Measurements from ENCODE around the gene KRT1. TPM values are rescaled to one million over a fixed set of nuclear protein-coding genes. Genes with fewer than 3 reads are reported as not detected.
A peak's percentile ranks its signal among the peaks of the same experiment; 100 is the strongest.
"Not testable (repeated sequence)": the region's sequence is repeated elsewhere in the genome, so short reads cannot be mapped to it uniquely, and the experiment has no call there.

The KRT1 gene
- total RNA-seq, 2 experiments from 2014 or later: not detected

DNA sequence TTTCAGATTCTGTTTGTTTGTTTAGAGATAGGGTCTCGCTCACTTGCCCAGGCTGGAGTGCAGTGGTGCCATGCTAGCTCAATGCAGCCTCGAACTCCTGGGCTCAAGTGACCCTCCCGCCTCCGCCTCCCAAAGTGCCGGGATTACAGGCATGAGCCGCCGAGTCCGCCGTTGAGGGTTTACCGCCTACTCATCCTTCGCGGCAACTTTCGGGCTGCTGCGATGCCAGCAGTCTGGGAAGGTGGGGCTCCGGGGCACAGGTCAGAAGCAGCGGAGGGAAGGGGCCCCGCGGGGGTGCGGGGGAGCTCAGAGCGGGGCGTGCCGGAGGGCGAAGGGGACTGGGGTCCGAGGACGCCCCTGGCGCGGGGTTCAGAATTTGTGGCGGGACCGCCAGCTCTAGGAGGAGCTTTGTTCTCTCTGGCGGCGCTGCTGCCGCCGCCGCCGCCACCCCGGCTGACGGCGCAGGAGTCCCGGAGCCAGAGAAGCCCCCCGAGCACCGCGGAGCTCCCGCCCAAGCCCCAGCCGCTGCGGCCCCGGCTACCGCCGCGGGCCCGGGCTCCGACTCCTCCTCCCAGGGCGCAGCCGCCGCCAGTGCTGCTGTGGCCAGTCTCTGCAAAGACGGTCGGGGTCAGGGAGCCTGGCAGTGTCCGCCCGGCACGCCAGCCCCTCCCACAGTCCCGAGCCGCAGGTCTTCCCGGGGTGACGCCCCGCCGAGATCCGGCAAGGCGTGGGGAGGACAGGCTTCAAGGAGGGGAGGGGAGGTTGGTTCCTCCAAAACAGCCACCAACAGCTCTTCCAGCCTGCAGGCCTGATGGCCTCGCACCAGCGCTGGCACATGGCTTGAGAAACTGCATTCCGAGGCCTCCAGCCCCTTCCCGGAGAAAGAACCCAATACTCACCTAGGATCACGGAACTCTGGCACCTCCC lies 34.0 kb upstream of the KRT1 start:
- CTCF ChIA-PET: interaction anchor here (0.6 to 1.3 kb wide), 4 partner anchors 13 to 1315 kb away, joined by 3 read pairs; no protein-coding TSS in a partner anchor
- intact Hi-C loops (cut with micrococcal nuclease): no loop called here

DNA sequence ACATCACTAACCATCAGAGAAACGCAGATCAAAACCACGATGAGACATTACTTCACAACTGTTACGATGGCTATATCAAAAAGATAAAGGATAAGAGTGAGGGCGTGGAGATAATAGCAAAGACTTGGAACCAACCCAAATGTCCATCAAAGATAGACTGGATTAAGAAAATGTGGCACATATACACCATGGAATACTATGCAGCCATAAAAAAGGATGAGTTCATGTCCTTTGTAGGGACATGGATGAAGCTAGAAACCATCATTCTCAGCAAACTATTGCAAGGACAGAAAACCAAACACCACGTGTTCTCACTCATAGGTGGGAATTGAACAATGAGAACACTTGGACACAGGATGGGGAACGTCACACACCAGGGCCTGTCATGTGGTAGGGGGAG lies 31.9 kb upstream of the KRT1 start:
- H3K36me3 Mint-ChIP-seq (ENCODE audit: low read depth); intact Hi-C loops (cut with micrococcal nuclease); H3K9me3 Mint-ChIP-seq; H3K4me3 Mint-ChIP-seq; CTCF ChIA-PET; H3K27ac Mint-ChIP-seq; DNase-seq; H3K27me3 Mint-ChIP-seq (ENCODE audit: low read depth): not testable (repeated sequence)
- H3K4me1 Mint-ChIP-seq (ENCODE audit: low read depth): peaks cover 26% of the 10 kb centered on the region

More for the DNA sequence above, 34.0 kb upstream of the KRT1 start:
- DNase-seq: peak; percentile 46
- Mint-ChIP-seq H3K27me3 (ENCODE audit: low read depth) (peaks cover 6% of the 10 kb centered on the region), H3K27ac (no peak overlapping the region), H3K4me1 (ENCODE audit: low read depth) (peaks cover 12% of the 10 kb centered on the region), H3K9me3 (no peaks in the 10 kb centered on the region), H3K36me3 (ENCODE audit: low read depth) (no peaks in the 10 kb centered on the region), H3K4me3 (peak overlapping the region; percentile 63)

DNA sequence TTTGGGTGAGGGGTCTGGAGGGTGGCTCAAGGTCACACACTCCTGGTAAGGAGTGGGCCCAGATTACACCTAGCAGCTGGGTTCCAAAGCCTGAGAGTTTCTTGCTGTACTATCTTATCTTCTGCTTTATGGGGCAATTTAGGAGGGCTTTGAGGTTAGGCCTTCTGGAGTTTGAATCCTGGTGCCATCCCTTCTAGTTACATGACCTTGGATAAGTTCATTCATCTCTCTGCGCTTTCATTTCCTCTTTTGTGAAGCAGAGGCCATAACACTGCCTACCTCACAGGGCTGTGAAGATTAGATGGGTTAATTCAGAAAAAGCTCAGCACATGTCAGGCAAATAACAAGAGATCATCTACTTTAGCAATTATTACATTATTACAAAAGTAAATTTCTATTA lies 30.5 kb upstream of the KRT1 start:
- intact Hi-C loops (cut with micrococcal nuclease): no loop called here
- CTCF ChIA-PET: interaction anchor here (0.6 kb wide), 1 partner anchor 33 kb away, joined by 3 read pairs; no protein-coding TSS in a partner anchor
- Mint-ChIP-seq H3K9me3 (no peaks in the 10 kb centered on the region), H3K4me3 (no peak overlapping the region), H3K4me1 (ENCODE audit: low read depth) (peaks cover 29% of the 10 kb centered on the region), H3K27ac (no peak overlapping the region), H3K36me3 (ENCODE audit: low read depth) (no peaks in the 10 kb centered on the region), H3K27me3 (ENCODE audit: low read depth) (peaks cover 6% of the 10 kb centered on the region)
- no peak for DNase-seq

DNA sequence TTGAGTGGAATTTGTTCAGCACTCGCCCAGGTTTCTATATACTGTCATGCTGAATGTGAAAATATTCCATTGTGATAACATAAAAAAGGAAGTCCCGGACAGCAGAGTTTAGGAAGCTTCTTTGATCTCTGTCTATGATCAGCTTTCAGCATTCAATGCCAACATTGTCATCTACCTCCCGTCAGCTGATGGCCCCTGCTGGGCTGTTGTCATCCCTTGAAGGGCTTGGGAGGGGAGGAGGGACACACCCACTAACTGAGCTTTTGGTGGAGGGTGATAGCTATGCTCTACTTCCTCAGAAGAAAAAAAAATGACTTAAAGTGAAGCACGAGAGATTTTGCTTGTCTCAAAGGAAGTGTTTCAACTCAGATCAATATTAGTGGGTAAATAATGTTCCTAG lies 27.8 kb upstream of the KRT1 start:
- no peaks in the 10 kb centered on the region for H3K9me3 Mint-ChIP-seq
- no peaks in the 10 kb centered on the region for H3K27me3 Mint-ChIP-seq (ENCODE audit: low read depth)
- H3K4me3 Mint-ChIP-seq: no peak overlapping the region
- DNase-seq: no peak
- CTCF ChIA-PET: interaction anchor here (0.5 to 1.9 kb wide), 2 partner anchors 172 to 201 kb away, joined by 3 to 8 read pairs; no protein-coding TSS in a partner anchor
- H3K4me1 Mint-ChIP-seq (ENCODE audit: low read depth): peaks cover 19% of the 10 kb centered on the region
- intact Hi-C loops (cut with micrococcal nuclease): no loop called here
- no peak overlapping the region for H3K27ac Mint-ChIP-seq
- no peaks in the 10 kb centered on the region for H3K36me3 Mint-ChIP-seq (ENCODE audit: low read depth)

DNA sequence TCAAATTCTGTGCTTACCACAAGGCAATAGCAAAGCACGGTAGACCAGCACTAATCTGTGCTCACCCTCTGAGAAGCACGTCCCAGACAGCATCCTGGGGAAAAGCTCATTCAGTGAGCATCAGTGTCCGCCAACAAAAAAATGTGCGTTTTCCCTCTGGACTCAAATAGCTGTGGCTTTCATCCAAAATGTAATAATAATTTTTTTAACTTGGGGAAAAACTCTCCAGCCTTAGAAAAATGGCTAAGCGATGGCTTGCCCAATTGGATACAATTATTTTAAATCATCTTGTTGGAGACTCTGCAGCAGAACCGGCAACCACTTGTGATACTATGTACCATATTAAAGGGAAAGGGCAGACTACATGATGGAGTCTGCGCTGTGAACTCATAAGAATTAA lies 24.3 kb upstream of the KRT1 start:
- intact Hi-C loops (cut with micrococcal nuclease): no loop called here
- H3K27me3 Mint-ChIP-seq (ENCODE audit: low read depth): no peaks in the 10 kb centered on the region
- no peaks in the 10 kb centered on the region for H3K36me3 Mint-ChIP-seq (ENCODE audit: low read depth)
- peaks cover 19% of the 10 kb centered on the region for H3K4me1 Mint-ChIP-seq (ENCODE audit: low read depth)
- DNase-seq: no peak
- CTCF ChIA-PET: interaction anchor here (0.6 kb wide), 1 partner anchor 176 kb away, joined by 4 read pairs; no protein-coding TSS in a partner anchor
- no peaks in the 10 kb centered on the region for H3K9me3 Mint-ChIP-seq
- H3K4me3 Mint-ChIP-seq: no peak overlapping the region
- no peak overlapping the region for H3K27ac Mint-ChIP-seq

DNA sequence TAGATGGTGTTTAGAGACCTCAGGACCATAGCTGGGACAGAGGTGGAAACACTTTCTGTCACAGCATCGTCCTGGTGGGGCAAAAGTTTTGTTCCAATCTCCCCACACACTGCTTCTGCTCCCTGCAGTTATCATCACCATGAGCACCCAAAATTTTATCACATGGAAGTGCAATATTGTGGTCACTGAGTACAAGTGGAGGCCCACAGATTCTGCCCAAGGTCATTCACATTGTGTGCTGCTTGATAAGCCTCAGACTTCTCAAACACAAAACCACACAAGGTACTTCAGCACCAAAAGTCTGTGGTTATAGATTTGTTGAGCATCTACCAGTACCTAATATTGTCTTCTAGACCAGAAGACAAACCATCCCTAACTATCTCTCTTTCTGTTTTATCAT lies 23.7 kb upstream of the KRT1 start:
- CTCF ChIA-PET: interaction anchor here (0.6 kb wide), 1 partner anchor 177 kb away, joined by 4 read pairs; no protein-coding TSS in a partner anchor

DNA sequence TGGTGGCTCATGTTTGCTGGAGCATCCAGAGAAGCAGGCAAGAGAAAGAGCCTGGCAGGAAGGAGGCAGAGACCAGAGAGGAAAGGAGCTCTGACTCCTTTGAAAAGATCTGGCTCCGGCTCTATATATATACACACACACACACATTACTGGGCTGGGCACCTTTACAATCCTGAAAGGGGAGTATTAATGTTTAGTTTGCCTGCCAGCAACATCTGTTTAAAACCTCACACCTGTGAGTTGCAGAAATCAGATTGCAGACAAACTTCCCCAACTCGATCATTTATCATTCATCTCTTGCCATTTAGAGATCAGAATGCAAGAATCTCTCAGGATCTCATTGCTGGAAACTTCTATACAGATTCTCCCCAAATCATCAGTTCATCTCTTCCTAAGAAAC lies 23.2 kb upstream of the KRT1 start, which contains the start of gene KRT77:
KRT77 (minus strand) TSS at position 101 of the 400 bp plus-strand sequence; CDS start at position 11, 90 bp downstream.
- H3K4me1 Mint-ChIP-seq (ENCODE audit: low read depth): peaks cover 16% of the 10 kb centered on the region
- no peaks in the 10 kb centered on the region for H3K36me3 Mint-ChIP-seq (ENCODE audit: low read depth)
- no peak for DNase-seq
- intact Hi-C loops (cut with micrococcal nuclease): no loop called here
- no peaks in the 10 kb centered on the region for H3K27me3 Mint-ChIP-seq (ENCODE audit: low read depth)
- CTCF ChIA-PET: no interaction called here
- H3K4me3 Mint-ChIP-seq: no peak within 1 kb of the TSS
- no peaks in the 10 kb centered on the region for H3K9me3 Mint-ChIP-seq
- H3K27ac Mint-ChIP-seq: no peak within 1 kb of the TSS

More for the DNA sequence above, 23.7 kb upstream of the KRT1 start:
- intact Hi-C loops (cut with micrococcal nuclease): no loop called here
- Mint-ChIP-seq H3K4me3 (no peak overlapping the region), H3K27me3 (ENCODE audit: low read depth) (no peaks in the 10 kb centered on the region), H3K36me3 (ENCODE audit: low read depth) (no peaks in the 10 kb centered on the region), H3K27ac (no peak overlapping the region), H3K4me1 (ENCODE audit: low read depth) (peaks cover 19% of the 10 kb centered on the region), H3K9me3 (no peaks in the 10 kb centered on the region)
- no peak for DNase-seq

DNA sequence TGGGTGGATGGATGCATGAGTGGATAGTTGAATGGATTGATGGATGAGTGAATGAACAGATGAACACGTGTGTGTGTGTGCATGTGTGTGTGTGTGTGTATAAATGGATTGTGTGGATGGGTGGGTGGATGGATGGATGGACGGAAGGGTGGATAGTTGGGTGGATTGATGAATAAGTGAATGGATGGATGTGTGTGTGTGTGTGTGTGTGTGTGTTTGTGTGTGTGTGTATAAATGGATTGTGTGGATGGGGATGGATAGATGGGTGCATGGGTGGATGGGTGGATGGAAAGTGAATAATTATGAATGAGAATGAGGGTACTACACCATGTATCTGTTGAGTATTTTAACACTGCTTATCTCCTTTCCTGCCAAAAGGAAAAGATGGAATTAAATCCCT lies 22.1 kb upstream of the KRT1 start:
- H3K4me3 Mint-ChIP-seq: no peak overlapping the region
- no peaks in the 10 kb centered on the region for H3K27me3 Mint-ChIP-seq (ENCODE audit: low read depth)
- H3K4me1 Mint-ChIP-seq (ENCODE audit: low read depth): peaks cover 5% of the 10 kb centered on the region
- H3K36me3 Mint-ChIP-seq (ENCODE audit: low read depth): no peaks in the 10 kb centered on the region
- intact Hi-C loops (cut with micrococcal nuclease): no loop called here
- no peak overlapping the region for H3K27ac Mint-ChIP-seq
- no peaks in the 10 kb centered on the region for H3K9me3 Mint-ChIP-seq
- CTCF ChIA-PET: no interaction called here
- DNase-seq: no peak

DNA sequence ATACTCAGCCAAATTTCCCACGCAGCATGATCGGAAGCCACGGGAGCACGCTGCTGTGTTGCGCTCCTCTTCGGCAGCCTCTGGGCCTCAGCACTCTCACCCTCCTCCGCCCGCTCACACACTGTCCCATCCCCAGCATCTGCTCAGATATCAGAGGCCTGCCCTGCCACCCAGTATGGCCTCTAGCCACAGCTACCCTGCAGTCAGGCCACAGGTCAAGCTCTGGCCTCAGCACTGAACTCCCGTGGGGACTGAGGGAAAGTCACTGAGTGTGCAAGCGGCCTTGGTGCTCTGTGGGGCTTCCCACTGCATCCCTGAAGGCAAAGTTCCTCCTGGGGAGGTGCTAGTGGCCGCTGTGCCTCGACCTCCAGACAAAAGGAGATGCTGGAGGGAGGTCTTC lies 21.1 kb upstream of the KRT1 start:
- H3K4me1 Mint-ChIP-seq (ENCODE audit: low read depth): peaks cover 3% of the 10 kb centered on the region
- no peaks in the 10 kb centered on the region for H3K36me3 Mint-ChIP-seq (ENCODE audit: low read depth)

DNA sequence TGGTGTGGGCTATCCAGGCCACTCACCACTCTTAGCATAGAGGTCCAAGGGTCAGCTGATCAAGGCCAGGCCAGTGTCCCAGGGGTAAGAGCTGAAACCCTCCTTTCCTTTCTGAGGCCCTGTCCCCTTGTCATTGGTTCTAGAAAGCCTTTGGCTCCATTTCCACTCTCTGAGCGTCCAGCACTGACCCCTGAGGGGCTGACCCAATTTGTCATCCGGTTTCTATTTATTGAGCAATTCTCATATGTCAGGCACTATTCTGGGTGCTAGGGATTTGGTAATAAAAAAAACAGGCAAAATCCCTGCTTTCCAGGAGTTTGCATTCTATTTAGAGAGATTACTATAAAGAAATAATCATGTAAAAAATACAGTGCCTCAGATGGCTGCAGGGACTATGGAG lies 19.8 kb upstream of the KRT1 start:
- peaks cover 2% of the 10 kb centered on the region for H3K4me1 Mint-ChIP-seq (ENCODE audit: low read depth)
- H3K36me3 Mint-ChIP-seq (ENCODE audit: low read depth): no peaks in the 10 kb centered on the region
- H3K9me3 Mint-ChIP-seq: no peaks in the 10 kb centered on the region
- CTCF ChIA-PET: no interaction called here
- H3K27me3 Mint-ChIP-seq (ENCODE audit: low read depth): no peaks in the 10 kb centered on the region
- H3K27ac Mint-ChIP-seq: no peak overlapping the region
- no peak overlapping the region for H3K4me3 Mint-ChIP-seq
- no peak for DNase-seq
- intact Hi-C loops (cut with micrococcal nuclease): no loop called here

More for the DNA sequence above, 21.1 kb upstream of the KRT1 start:
- Mint-ChIP-seq H3K9me3 (no peaks in the 10 kb centered on the region), H3K27ac (no peak overlapping the region), H3K27me3 (ENCODE audit: low read depth) (no peaks in the 10 kb centered on the region), H3K4me3 (no peak overlapping the region)
- intact Hi-C loops (cut with micrococcal nuclease): no loop called here
- DNase-seq: no peak
- CTCF ChIA-PET: no interaction called here

DNA sequence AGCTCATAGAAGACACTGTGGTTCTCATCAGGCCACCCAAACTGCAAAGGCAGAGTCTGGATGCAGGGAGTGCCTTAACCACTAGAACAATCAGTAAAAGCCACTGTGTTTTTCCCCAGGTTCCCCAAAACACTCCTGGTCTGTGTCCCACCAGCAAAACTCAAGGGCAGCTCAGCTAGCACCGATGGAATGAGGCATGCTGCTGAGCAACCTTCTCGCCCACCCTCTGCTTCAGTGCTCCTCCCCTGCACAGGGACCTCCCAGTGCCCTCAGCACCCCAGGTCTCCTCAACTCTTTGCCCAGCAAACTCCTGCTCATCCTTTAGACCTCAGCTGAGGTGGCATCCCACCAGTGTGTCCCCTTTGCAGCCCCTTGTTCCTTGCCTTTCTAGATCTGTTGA lies 19.2 kb upstream of the KRT1 start:
- H3K9me3 Mint-ChIP-seq: no peaks in the 10 kb centered on the region
- no peak for DNase-seq
- CTCF ChIA-PET: no interaction called here
- peaks cover 2% of the 10 kb centered on the region for H3K4me1 Mint-ChIP-seq (ENCODE audit: low read depth)
- no peaks in the 10 kb centered on the region for H3K27me3 Mint-ChIP-seq (ENCODE audit: low read depth)
- intact Hi-C loops (cut with micrococcal nuclease): no loop called here
- no peaks in the 10 kb centered on the region for H3K36me3 Mint-ChIP-seq (ENCODE audit: low read depth)
- H3K27ac Mint-ChIP-seq: no peak overlapping the region
- H3K4me3 Mint-ChIP-seq: no peak overlapping the region

DNA sequence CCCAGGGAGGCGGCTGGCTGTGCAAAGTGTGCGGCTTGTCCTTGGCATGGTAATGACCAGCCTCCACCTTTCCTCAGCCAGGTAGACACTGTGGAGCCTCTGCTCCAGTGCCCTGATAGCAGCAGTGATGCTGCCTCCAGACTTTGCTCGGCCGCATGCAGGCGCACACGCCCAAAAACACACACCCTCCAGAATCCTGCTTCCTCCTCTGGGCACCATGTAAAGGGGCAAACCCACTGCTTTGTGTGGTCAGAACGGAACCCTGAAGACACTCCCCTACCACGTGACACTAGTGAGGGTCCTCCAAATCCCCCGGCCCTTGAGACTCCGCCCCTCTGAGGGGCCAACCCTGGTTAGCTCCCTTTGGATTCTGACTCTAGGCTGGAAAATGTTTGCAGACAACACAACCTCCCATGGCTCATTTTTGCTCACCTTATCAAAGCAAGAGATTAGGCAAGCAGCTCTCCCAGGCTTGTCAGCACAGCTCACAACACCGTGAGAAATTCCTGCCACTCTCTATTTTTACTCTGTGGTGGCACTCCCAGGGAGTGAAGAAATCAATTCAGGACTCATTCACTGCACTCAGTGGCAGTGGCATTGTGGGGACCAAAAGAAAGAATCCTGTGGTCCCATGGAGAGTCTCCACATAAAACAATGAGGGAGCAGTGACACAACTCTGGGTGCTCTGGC lies 18.6 kb upstream of the KRT1 start:
- no peak for DNase-seq
- H3K4me1 Mint-ChIP-seq (ENCODE audit: low read depth): peaks cover 1% of the 10 kb centered on the region
- H3K27ac Mint-ChIP-seq: no peak overlapping the region
- no peaks in the 10 kb centered on the region for H3K9me3 Mint-ChIP-seq
- H3K27me3 Mint-ChIP-seq (ENCODE audit: low read depth): no peaks in the 10 kb centered on the region
- H3K36me3 Mint-ChIP-seq (ENCODE audit: low read depth): no peaks in the 10 kb centered on the region
- intact Hi-C loops (cut with micrococcal nuclease): no loop called here
- CTCF ChIA-PET: no interaction called here
- H3K4me3 Mint-ChIP-seq: no peak overlapping the region

Measured in activated naive CD4-positive, alpha-beta T cell treated with anti-CD3 and anti-CD28 coated beads for 36 hours (primary cell).